Hematopoietic multipotent progenitor cell treated with erythropoietin and hydrocortisone succinate and interleukin-3 and kit ligand, for 15 days (in vitro differentiated cells): ENCODE data around the gene CA6.
"Not testable (repeated sequence)": the region's sequence is repeated elsewhere in the genome, so short reads cannot be mapped to it uniquely, and the experiment has no call there.

Experiments used
- DNase-seq: peaks from one replicate; pipeline ENCODE4 v3.0.0-alpha.2; 2015; ENCODE audit warnings: low spot score

The CA6 gene

GRCh38 chr1:8926707-8927694, 18.7 kb upstream of the CA6 start:
- no peak for DNase-seq

GRCh38 chr1:8930116-8930515, 15.6 kb upstream of the CA6 start:
- DNase-seq = no peak

DNA sequence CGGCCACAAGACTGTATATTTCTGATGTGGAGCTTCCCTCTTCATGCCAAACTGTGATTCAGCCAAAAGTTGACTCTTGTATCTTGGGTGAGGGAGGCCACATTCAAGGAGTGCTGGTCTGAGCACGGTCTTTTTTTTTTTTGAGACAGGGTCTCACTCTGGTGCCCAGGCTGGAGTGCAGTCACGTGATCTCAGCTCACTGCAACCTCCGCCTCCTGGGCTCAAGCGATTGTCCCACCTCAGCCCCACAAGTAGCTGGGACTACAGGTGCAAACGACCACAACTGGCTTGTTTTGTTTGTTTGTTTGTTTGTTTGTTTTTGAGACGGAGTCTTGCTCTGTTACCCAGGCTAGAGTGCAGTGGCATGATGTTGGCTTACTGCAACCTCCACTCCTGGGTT, 8.6 kb upstream of the CA6 start:
- DNase-seq = not testable (repeated sequence)

GRCh38 chr1:8937701-8938100, 8.0 kb upstream of the CA6 start:
- no peak for DNase-seq

DNA sequence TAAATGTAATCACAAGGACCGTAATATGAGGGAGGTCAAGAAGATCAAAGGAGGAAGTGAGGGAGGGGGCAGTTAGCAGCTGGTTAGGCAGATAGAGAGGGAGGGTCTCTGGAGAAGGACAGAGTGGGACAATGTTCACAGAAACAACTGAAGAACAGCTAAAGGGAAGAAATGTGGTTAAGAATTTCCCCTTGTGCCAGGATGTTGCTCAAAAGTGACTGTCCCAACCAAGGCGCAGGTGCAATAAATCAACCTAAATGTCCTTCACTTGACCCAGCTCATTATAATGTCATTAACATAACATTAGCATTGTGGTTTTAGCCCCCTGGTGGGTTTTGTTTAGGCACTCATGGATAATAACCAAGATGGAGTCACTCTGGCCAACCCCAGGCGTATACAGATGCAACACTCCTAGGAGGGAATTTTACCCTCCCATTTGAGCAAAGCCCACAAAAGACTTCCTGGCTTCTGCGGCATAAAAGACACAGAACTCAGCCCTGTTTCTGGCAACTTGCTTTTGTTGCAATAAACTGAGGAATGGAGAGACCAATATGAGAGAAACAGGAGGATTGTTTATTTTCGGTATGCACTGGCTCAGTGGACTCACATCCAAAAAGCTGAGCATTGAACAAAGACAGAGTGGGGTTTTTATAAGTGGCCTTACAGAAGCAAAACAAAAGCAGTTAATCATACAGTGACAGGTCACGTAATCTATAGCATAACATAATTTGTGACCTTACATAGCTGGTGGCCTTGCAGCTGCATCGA, 7.3 kb upstream of the CA6 start:
- DNase-seq = no peak

GRCh38 chr1:8939000-8939265, 6.7 kb upstream of the CA6 start:
- DNase-seq = no peak

GRCh38 chr1:8939362-8939995, 6.2 kb upstream of the CA6 start:
- no peak for DNase-seq

DNA sequence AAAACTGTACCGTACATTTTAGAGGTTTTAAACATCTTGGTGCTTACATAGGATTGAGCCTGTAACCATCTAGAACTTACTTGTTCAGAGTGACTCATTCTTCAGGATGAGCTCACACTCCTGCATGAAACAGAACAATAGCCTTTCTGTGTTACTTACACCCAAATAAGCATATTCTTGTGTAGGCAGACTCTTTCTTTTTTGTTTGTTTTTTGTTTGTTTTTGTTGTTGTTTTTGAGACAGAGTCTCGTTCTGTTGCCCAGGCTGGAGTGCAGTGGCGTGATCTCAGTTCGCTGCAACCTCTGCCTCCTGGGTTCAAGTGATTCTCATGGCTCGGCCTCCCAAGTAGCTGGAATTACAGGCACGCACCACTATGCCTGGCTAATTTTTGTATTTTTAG, 3.8 kb upstream of the CA6 start:
- no peak for DNase-seq

GRCh38 chr1:8943498-8944405, 1.9 kb upstream of the CA6 start:
- no peak for DNase-seq

- DNase-seq = no peak
Measured at GRCh38 chr1:8947127-8947691, 1.5 kb downstream of the CA6 start.

DNA sequence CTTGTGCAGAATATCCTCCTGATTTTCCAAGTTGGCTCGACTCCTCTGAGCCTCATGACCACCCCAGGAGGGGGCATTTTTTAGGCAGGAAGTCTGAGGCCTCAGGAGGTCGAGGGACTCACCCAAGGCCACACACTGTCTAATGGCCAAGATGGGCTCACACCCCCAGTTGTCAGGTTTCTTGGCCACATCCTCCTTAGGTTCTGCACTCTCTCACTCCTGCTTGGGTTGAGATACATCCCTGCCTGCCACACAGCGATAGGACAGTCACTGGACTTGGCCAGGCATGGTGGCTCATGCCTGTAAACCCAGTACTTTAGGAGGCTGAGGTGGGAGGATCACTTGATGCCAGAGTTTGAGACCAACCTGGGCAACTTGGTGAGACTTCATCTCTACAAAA, 4.6 kb downstream of the CA6 start:
- DNase-seq = no peak

GRCh38 chr1:8951231-8951630, 5.6 kb downstream of the CA6 start:
- no peak for DNase-seq

DNA sequence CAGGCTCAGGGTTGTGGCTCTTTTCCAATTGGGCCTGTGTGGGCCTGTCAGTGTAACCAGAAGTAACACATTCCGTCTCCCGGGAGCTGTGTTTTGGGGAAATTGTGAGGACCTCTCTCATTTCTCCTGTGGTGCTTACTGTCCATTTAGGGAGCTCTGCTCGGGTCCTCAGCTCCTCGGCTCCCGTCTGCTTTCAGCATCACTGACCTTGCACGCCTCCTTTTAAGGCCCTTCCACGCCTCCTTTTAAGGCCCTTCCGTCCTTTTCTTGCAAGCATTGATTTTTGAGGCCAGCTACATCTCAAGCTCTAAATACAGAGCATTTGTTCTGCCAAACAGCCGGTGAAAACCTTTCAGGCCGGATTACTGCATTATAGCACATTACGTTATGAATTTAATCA, 9.7 kb downstream of the CA6 start:
- no peak for DNase-seq

DNA sequence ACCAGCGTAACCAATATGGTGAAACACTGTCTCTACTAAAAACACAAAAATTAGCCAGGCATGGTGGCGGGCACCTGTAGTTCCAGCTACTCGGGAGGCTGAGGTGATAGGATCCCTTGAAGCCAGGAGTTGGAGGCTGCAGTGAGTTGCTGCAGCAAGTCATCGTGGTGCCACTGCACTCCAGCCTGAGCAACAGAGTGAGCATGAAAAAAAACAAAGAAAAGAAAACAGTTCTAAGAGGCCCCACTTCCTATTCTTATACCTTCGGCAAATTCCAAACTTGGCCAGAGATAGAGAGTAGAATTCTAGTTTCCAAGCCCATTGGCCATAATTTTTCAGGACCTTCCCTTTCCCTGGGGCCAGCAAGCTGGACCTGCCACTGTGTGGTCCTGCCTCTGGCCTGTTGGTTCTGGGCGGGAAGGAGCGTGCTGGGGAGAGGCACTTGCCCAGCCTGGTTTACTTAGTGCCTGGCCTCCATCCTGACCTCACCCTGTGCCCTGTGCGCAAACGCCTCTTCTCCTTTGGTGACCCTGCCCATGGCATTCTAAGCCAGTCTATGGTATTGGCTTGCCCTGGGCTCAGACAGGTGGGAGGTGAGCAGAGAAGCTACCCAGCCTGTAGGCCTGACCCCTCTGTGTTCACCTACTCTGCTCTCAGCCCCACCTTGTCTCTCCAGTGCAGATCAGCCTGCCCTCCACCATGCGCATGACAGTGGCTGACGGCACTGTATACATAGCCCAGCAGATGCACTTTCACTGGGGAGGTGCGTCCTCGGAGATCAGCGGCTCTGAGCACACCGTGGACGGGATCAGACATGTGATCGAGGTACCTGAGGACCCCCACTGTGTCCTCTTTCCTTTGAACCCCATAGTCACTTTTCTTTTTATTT, 11.0 kb downstream of the CA6 start:
- no peak for DNase-seq

DNA sequence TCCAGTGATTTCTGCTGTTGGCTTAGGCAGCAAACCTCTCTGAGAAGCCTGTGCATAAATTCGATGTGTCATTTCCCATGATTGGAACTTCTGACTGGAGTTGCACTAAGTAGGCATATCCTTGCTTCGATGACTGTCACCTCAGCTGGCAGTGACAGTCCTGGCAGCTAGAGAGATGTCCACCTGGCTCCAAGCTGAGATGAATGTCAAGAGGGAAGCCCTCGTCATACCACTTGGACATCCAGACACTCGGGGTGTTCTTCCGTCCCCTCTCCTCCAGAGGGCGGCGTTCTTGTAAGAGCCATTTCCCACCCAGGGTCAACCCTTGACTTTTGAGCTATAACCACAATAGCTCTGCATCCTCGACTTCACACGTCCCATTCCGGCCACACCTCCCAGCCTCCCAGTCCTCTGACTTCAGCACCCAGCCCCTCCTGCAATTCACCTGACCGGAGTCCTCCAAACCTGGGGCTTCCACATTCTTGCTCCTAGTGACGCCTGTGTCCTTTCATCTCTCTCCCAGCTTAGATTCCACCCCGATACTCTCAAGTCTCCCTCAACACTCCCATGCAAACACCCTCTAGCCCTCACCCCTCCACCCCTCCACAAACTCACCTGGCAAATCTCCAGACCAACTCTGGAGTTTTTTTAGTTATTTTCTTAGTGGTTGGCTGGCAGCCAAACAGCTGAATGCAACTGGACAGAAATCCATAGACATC, 17.3 kb downstream of the CA6 start:
- DNase-seq = peak; percentile 6

GRCh38 chr1:8963963-8964362, 18.3 kb downstream of the CA6 start:
- DNase-seq = no peak

- no peak for DNase-seq
Measured at GRCh38 chr1:8965121-8965820, 19.6 kb downstream of the CA6 start.

- DNase-seq = no peak
Measured at GRCh38 chr1:8966606-8967005, 20.9 kb downstream of the CA6 start.

- DNase-seq = not testable (repeated sequence)
Measured at GRCh38 chr1:8968902-8969301, 23.2 kb downstream of the CA6 start.
